IMR-90 (cell line): ENCODE results near the gene HIVEP3. TPM values are rescaled to one million over a fixed set of nuclear protein-coding genes. Genes with fewer than 3 reads are reported as not detected.

Source experiments
- ATAC-seq: fragments of 200-7000 bp; cut with Tn5 transposase; 2 replicates; pipeline ENCODE4 v1.9.1; 2020; ENCODE audit warnings: low read depth, mild to moderate bottlenecking, moderate library complexity
- BruUV-seq: library from RNA; stranded (reverse); fragments of 400-500 nt; replicated peaks from 2 replicates; lab custom pipeline; 2021; lab: Mats Ljungman, UMichigan
- CTCF ChIA-PET: fragments of 300-600 bp; formaldehyde crosslinking; extraction: SDS; loops from one replicate; lab custom pipeline; 2021; ENCODE audit warnings: antibody characterized with exemption; lab: Yijun Ruan, JAX
- POLR2A ChIA-PET: fragments of 300-600 bp; sonication (Branson Sonifier 250); formaldehyde crosslinking; loops from one replicate; lab custom pipeline; 2022; ENCODE audit warnings: antibody characterized with exemption; ENCODE audit not compliant: unreplicated experiment; lab: Charles Lee
- DNase-seq: peaks from one replicate; pipeline ENCODE4 v3.0.0; 2013
- H2AFZ ChIP-seq: replicated peaks from 2 replicates; pipeline ENCODE3; 2013; ENCODE audit warnings: low read length, mild to moderate bottlenecking; ENCODE audit not compliant: poor library complexity
- H2AK5ac ChIP-seq: 2 replicates; pipeline ENCODE4 v1.6.1; 2013; ENCODE audit warnings: low read depth, low read length, inconsistent platforms
- H2AK9ac ChIP-seq: replicated peaks from 2 replicates; pipeline ENCODE3; 2013; ENCODE audit warnings: mild to moderate bottlenecking, low read depth, low read length, moderate library complexity; ENCODE audit not compliant: poor library complexity
- H2BK120ac ChIP-seq: 2 replicates; pipeline ENCODE4 v1.6.1; 2013; ENCODE audit warnings: low read depth, low read length, inconsistent platforms
- H2BK15ac ChIP-seq: 3 replicates; pipeline ENCODE4 v1.6.1; 2013; ENCODE audit warnings: low read depth, low read length, inconsistent platforms
- H2BK20ac ChIP-seq: 2 replicates; pipeline ENCODE4 v1.6.1; 2013; ENCODE audit warnings: low read depth, mild to moderate bottlenecking, inconsistent platforms, low read length, moderate library complexity
- H2BK5ac ChIP-seq: 2 replicates; pipeline ENCODE4 v1.6.1; 2013; ENCODE audit warnings: mild to moderate bottlenecking, low read depth, low read length, inconsistent platforms; ENCODE audit not compliant: poor library complexity, severe bottlenecking
- H3K14ac ChIP-seq: replicated peaks from 2 replicates; pipeline ENCODE4 v1.6.1; 2013; ENCODE audit warnings: low read depth, low read length, inconsistent platforms
- H3K18ac ChIP-seq: 2 replicates; pipeline ENCODE4 v1.6.1; 2013; ENCODE audit warnings: low read depth, low read length, control low read depth
- H3K23ac ChIP-seq: 2 replicates; pipeline ENCODE4 v1.6.1; 2013; ENCODE audit warnings: low read depth, low read length, inconsistent platforms
- H3K27ac ChIP-seq: 2 replicates; pipeline ENCODE4 v1.5.1; 2013; ENCODE audit warnings: mild to moderate bottlenecking, control low read depth, low read length; ENCODE audit not compliant: insufficient read depth
- H3K27me3 ChIP-seq: 2 replicates; pipeline ENCODE4 v1.6.1; 2013; ENCODE audit warnings: low read length; ENCODE audit not compliant: control insufficient read depth, insufficient read depth
- H3K36me3 ChIP-seq: 2 replicates; pipeline ENCODE4 v1.6.1; 2013; ENCODE audit warnings: low read length, mixed read lengths; ENCODE audit not compliant: control insufficient read depth, insufficient read depth
- H3K4ac ChIP-seq: 2 replicates; pipeline ENCODE4 v1.6.1; 2013; ENCODE audit warnings: low read depth, low read length, inconsistent platforms
- H3K4me1 ChIP-seq: 2 replicates; pipeline ENCODE4 v1.6.1; 2013; ENCODE audit warnings: low read length, mixed read lengths; ENCODE audit not compliant: control insufficient read depth, insufficient read depth
- H3K4me2 ChIP-seq: 2 replicates; pipeline ENCODE4 v1.6.1; 2013; ENCODE audit warnings: low read depth, mild to moderate bottlenecking, control low read depth, low read length, moderate library complexity
- H3K4me3 ChIP-seq: 2 replicates; pipeline ENCODE4 v1.5.1; 2013; ENCODE audit warnings: low read depth, mild to moderate bottlenecking, control low read depth, low read length, moderate library complexity; ENCODE audit not compliant: insufficient read depth
- H3K56ac ChIP-seq: 2 replicates; pipeline ENCODE4 v1.6.1; 2013; ENCODE audit warnings: low read length, inconsistent platforms; ENCODE audit not compliant: insufficient read depth; ENCODE audit errors: extremely low read depth
- H3K79me1 ChIP-seq, 2 experiments: 2 replicates each; pipeline ENCODE4 v1.6.1; 2013; ENCODE audit warnings: low read length in 2 of 2, inconsistent platforms in 1 of 2, low read depth in 1 of 2
- H3K9ac ChIP-seq: 2 replicates; pipeline ENCODE4 v1.6.1; 2013; ENCODE audit warnings: low read depth, low read length, control low read depth
- H3K9me1 ChIP-seq: 2 replicates; pipeline ENCODE4 v1.6.1; 2013; ENCODE audit warnings: low read length, inconsistent platforms; ENCODE audit not compliant: insufficient read depth
- H3K9me3 ChIP-seq: 2 replicates; pipeline ENCODE4 v1.6.1; 2013; ENCODE audit warnings: low read length; ENCODE audit not compliant: control insufficient read depth, insufficient read depth
- H4K20me1 ChIP-seq: 2 replicates; pipeline ENCODE4 v1.6.1; 2013; ENCODE audit warnings: low read length, inconsistent platforms; ENCODE audit not compliant: insufficient read depth
- H4K5ac ChIP-seq: 2 replicates; pipeline ENCODE4 v1.6.1; 2013; ENCODE audit warnings: mild to moderate bottlenecking, low read depth, low read length, control low read depth
- H4K8ac ChIP-seq, 2 experiments: 2 replicates each; pipeline ENCODE4 v1.6.1; 2013; ENCODE audit warnings: low read depth in 2 of 2, low read length in 2 of 2, control low read depth in 1 of 2, inconsistent platforms in 1 of 2
- H4K91ac ChIP-seq: 2 replicates; pipeline ENCODE4 v1.6.1; 2013; ENCODE audit warnings: low read depth, low read length, inconsistent platforms; ENCODE audit not compliant: insufficient read depth
- CEBPB ChIP-seq: IDR thresholded peaks from 2 replicates; pipeline ENCODE4 v1.6.1; 2012; ENCODE audit warnings: low read depth, low read length, improper control_type of control experiment
- MAZ ChIP-seq: IDR thresholded peaks from 2 replicates; pipeline ENCODE4 v1.6.1; 2012; ENCODE audit warnings: low read depth, mild to moderate bottlenecking, low read length, improper control_type of control experiment, moderate library complexity, borderline replicate concordance
- NFE2L2 ChIP-seq: fragments of 150-350 bp; IDR thresholded peaks from 2 replicates; pipeline ENCODE4 v1.6.1; 2016; ENCODE audit warnings: low read depth, mild to moderate bottlenecking, low read length
- WGBS, 2 experiments: methylation state at CpG; one replicate each; pipeline versions ENCODE4 v1.1.5 to v1.1.7; 2013; ENCODE audit warnings: missing lambda C conversion rate in 2 of 2; ENCODE audit not compliant: insufficient read length in 1 of 2; ENCODE audit errors: extremely low coverage in 2 of 2; 5-methylcytosine and 5-hydroxymethylcytosine counted together
- dilution Hi-C: fragments of 300-500 bp; cut with HindIII; formaldehyde crosslinking; loops from one replicate; pipeline ENCODE4 v1.14.3; 2018; ENCODE audit warnings: low sequenced_read_pairs; ENCODE audit not compliant: unreplicated experiment
- in situ Hi-C: fragments of 300-500 bp; cut with MboI; formaldehyde crosslinking; loops from 3 replicates; pipeline ENCODE4 v1.14.3; 2019; ENCODE audit warnings: low sequenced_read_pairs, inconsistent platforms, mixed read lengths
- intact Hi-C: fragments of 100-400 bp; cut with micrococcal nuclease; formaldehyde crosslinking; loops from 2 replicates; pipeline ENCODE4 v1.10.0; 2022
- polyA plus RNA-seq, 3 experiments: library from polyadenylated mRNA; depleted of rRNA; stranded (reverse); fragments of >200 nt; gene quantifications; 2 replicates each; pipeline ENCODE4 v1.2.3, GENCODE V29; 2012; ENCODE audit warnings: low replicate concordance in 1 of 3
- total RNA-seq: library from RNA; depleted of rRNA; stranded (reverse); fragments of >200 nt; gene quantifications from 2 replicates; pipeline ENCODE4 v1.2.3, GENCODE V29; 2012

The HIVEP3 gene
- total and polyA plus RNA-seq, 2 of the 4 experiments (the other 2 are of a cell fraction): 1.4 to 4.0 TPM

- Histone ChIP-seq H3K4ac (peak overlapping the region; percentile 61), H4K20me1 (no peaks in the 10 kb centered on the region), H3K56ac (no peak overlapping the region), H4K5ac (peak overlapping the region; percentile 96), H3K79me1 (peaks cover 6 to 23% of the 10 kb centered on the region in 2 experiments; a peak in 2 of 4 replicates), H3K4me2 (peak overlapping the region; percentile 44; the same call in 1 of the 2 replicates), H2AK5ac (peak overlapping the region; percentile 51), H4K91ac (peak overlapping the region; percentile 87), H2AK9ac (no peak overlapping the region), H3K4me3 (no peak overlapping the region), H3K14ac (peak overlapping the region; percentile 22; the same call in 1 of the 2 replicates), H3K18ac (peak overlapping the region; percentile 94), H3K9ac (0 out of 2 replicates have a peak overlapping the region, but pooled peaks have one; percentile 6), H2BK120ac (peak overlapping the region; percentile 47), H3K9me1 (peaks cover 12% of the 10 kb centered on the region; the same call in 1 of the 2 replicates), H3K27ac (peak overlapping the region; percentile 80), H4K8ac (peak overlapping the region; percentile 45 to 58; a peak in 3 of 4 replicates), H3K36me3 (no peaks in the 10 kb centered on the region), H2AFZ (no peak overlapping the region), H2BK5ac (peak overlapping the region; percentile 81), H3K23ac (peak overlapping the region; percentile 13; the same call in 1 of the 2 replicates), H3K4me1 (peaks cover 20% of the 10 kb centered on the region), H2BK15ac (no peak overlapping the region), H3K27me3 (no peaks in the 10 kb centered on the region), H3K9me3 (no peaks in the 10 kb centered on the region), H2BK20ac (peak overlapping the region; percentile 29; the same call in 1 of the 2 replicates)
- ChIA-PET CTCF (no interaction called here), POLR2A (no interaction called here)
- ATAC-seq (peak; percentile 66), DNase-seq (peak; percentile 86)
- dilution Hi-C loops: no loop called here
- no TSS peak for BruUV-seq
- in situ Hi-C loops: no loop called here
- 77% methylated on average over 5 of the region's 10 CpGs; no CpG with 5 or more reads in 1 of the 2 experiments for WGBS, 2 experiments
- intact Hi-C loops: no loop called here
- no peak for TF ChIP-seq NFE2L2
- TF ChIP-seq MAZ: no peak
- peak; percentile 98 for TF ChIP-seq CEBPB
Observed at GRCh38 chr1:41613689-41614574, 304.8 kb downstream of the HIVEP3 start.
